Measurements from ENCODE around the gene CERS1. TPM values are rescaled to one million over a fixed set of nuclear protein-coding genes. Genes with fewer than 3 reads are reported as not detected.

The CERS1 gene
- total RNA-seq, 1 donor from 2014 or later = not detected

DNA sequence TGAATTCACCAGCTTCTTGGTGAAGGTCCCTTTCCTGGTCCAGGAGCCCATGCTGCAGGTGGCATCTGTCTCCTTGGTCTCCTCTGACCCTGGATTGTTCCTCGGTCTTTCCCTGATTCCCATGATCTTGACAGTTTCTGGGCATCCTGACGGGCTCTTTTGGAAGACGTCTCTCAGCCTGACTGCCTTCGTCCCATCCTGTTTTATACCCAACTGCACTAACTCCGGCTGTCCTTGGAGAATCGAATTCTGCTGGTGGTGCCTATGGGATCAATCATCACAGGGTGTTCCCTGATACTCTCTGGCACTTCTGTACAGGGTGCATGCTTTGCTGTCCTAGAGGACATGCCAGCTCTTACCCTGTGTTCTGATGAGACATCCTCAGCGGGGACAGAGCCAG is 19.1 kb downstream of the CERS1 start:
- intact Hi-C loops (cut with micrococcal nuclease) = no loop called here

DNA sequence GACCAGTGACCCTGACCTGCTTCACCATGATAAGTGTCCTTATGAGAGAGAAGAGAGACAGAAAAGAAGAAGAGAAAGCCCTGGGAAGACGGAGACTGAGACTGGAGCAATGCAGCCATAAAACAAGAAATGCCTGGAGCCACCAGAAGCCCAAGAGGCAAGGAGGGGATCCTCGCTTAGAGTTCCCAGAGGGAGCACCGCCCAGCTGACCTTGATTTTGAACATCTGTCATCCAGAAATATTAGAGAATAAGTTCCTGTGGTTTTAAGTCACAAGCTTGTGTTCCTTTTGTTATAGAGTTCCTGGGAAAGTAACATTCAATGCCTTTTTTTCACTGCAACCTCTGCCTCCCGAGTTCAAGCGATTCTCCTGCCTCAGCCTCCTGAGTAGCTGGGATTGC is 20.2 kb downstream of the CERS1 start:
- intact Hi-C loops (cut with micrococcal nuclease) = no loop called here

DNA sequence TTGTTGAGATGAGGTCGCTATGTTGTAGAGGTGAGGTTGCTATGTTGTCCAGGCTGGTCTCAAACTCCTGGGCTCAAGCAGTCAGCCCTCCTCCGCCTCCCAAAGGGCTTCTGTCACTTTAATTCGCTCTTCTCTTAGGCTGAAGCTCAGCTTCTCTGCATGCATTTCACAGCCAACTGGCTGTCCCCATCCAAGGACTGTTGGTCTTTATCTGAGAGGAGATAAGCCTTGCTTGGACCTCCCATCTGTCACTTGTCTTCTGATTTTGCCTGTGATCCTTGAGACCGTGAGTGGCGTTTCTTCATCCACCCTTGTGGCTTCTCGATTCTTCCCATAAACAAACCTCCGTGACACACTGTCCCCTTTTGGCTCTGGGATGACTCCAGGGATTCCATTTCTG is 24.4 kb downstream of the CERS1 start:
- intact Hi-C loops (cut with micrococcal nuclease) = no loop called here

DNA sequence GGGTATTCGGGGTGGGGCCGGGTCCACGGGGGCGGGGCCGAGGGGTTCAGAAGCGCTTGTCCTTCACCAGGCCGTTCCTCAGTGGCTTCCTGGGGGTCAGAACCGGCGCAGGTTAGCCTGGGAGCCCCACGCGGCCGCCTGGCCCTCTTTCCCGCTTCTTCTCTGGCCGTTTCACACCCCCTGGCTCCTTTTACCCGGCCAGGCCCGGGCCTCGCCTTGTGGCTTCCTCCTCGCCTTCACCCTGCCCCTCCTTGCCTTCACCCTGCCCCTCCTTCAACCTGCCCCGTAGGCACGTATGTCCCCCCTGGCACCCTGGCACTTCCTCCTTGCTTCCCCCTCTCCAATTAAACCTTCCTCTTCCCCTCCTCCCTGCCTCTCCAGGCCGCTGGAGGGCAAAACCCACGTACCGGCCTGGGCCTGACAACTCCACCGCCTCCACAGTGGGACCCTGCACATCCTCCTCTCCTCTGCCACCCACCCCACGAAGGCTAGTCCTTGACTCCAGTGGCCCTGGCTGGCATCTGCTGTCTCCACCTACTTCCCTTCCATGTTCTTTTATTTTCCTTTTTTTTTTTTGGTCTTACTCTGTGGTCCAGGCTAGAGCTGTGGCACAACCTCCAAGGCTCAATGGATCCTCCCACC is 25.3 kb downstream of the CERS1 start:
- intact Hi-C loops (cut with micrococcal nuclease) = no loop called here

DNA sequence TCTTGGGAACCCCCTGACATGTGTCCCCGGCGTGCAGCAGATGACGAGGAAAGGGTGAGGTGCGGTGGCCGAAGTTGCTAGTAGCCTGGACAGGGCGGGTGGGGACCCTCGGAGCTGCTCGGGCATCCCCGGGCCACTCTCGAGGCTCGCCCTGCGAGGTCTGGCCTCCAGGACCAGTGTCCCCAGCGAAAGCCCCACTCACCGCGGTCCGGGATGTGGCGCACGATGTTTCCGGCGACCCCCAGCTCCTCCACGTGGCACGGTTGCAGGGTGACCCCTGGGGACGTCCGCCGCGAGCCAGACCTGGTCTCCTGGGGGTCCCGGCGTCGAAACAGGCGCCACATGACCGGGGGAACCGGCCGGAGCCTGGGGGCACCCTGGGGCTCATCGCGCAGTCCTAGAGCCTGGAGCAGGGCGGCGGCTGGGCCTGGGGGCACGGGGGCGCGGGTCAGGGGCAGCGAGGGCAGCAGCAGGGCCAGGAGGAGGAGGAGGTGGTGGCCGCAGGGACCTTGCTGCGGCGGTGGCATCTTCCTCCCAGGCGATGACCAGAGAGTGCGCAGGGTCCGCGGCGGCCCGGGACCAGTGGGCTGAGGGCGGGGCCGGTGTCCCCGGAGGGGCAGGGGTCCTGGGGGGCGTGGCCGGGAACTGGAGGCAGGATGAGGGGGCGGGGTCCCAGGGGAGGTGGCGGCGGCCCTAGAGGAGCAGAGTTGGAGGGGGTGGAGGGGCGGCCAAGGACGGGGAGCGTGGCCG is 26.0 kb downstream of the CERS1 start:
- intact Hi-C loops (cut with micrococcal nuclease) = no loop called here

DNA sequence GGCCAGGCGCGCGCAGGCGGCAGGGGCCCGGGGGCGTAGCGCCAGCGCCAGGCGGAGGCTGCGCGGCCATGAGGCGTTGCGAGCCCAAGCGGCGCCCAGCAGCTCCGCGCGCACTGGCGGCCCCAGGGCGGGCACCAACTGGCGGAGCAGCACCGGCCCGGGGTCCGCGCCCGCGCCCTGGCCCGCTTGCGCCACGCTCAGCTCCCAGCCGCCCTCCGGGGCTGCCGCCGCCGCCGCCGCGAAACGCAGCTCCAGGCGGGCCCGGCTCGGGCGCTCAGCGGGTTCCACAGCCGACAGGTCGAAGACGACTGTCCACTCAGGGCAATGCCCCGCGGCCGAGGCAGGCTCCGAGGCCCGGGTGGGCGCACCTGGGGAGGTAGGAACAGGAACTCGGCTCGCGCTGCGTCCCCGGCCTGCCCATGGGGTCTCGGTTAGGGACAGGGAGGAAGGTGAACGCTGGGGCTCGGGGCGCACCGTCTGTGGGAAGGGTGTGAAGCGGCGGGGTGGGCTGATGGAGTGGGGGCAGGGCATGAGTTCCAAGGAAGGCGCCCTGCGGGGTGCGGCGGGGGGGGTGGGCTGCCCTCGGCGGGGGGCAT is 26.8 kb downstream of the CERS1 start:
- intact Hi-C loops (cut with micrococcal nuclease) = no loop called here

DNA sequence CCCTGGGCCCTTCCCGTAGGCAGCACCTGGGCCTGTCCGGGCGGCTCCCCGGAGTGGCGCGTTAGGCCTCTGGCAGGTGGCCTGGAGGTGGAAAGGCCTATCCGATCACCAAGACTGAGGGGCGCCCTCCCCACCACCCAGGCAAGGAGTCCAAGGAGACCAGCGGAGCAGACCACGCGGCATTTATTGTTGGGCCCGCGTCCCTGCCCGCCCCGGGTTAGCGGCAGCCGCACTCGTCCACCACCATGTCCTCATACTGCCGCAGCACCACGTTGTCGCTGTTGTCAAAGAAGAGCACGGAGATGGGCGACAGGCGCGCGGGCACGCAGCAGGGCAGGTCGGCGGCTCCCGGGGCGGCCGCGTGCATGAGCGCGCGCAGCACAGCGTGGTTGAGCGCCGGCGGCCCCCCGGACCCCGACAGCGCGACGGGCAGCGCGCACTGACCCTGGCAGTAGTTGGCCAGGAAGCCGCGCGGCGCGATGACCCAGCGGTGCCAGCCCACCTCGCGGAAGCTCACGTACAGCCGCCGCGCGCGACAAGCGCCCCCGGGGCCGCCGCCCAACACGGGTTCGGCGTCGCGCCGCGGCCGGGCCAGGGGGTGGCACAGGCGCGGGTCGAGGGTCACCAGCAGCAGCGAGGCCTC is 27.5 kb downstream of the CERS1 start:
- intact Hi-C loops (cut with micrococcal nuclease) = no loop called here

DNA sequence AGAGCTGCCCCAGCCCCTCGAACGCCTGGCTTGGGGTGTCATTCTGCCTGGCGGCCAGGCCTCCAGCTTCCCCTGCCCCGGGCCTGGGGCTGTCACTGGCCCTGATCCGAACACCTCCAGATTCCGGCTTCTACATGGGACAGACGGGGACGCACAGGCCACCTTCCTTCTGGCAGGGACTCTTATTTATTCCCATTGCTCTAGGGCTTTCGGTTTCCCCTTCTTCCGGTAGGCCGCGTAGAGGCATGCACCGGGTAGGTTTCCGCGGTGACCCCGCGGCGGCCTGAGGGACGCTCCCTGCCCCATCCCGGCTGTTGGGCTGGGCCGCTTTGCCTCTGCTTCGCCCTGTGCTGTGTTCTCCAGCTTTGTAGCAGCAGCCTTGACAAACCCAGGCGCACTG is 28.2 kb downstream of the CERS1 start:
- intact Hi-C loops (cut with micrococcal nuclease) = no loop called here

DNA sequence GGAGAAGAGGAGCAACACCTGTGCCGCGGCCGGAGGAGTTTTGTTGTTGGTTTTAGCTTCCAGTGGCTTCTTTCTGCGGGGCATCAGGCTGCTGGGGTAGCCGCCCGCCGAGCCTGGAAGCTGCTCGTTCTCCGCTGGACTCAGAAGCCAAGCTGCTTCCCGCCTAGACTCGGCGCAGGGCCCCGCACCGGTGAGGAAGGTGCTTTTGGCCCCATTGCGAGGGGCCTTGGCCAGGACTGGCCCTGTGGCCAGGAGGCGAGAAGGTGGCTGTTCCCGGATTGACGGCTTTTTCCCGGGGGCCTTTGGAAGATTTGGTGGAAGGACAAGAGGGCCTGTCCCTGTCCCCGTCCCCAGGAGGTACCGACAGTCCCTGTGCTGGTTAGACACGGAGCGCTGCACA is 28.8 kb downstream of the CERS1 start:
- intact Hi-C loops (cut with micrococcal nuclease) = no loop called here

DNA sequence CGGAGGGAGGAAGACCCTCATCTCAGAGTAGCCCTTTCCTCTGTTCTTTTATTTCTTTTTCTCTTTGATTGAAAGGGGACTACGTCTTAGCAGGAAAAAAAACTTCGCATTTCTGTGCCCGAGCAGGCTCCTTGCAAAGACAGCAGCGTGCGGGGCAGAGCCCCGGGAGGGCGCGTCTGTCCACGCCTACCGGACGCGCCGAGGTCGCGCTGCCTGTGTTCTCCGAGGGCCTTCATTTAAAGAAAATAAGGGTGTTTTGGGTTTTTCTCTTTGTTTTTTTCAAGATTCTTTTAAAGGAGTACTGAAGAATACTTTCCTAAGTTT is 29.2 kb downstream of the CERS1 start:
- intact Hi-C loops (cut with micrococcal nuclease) = loop anchor here (1.0 kb wide), 2 partner anchors 272 to 322 kb away; no protein-coding TSS in a partner anchor

DNA sequence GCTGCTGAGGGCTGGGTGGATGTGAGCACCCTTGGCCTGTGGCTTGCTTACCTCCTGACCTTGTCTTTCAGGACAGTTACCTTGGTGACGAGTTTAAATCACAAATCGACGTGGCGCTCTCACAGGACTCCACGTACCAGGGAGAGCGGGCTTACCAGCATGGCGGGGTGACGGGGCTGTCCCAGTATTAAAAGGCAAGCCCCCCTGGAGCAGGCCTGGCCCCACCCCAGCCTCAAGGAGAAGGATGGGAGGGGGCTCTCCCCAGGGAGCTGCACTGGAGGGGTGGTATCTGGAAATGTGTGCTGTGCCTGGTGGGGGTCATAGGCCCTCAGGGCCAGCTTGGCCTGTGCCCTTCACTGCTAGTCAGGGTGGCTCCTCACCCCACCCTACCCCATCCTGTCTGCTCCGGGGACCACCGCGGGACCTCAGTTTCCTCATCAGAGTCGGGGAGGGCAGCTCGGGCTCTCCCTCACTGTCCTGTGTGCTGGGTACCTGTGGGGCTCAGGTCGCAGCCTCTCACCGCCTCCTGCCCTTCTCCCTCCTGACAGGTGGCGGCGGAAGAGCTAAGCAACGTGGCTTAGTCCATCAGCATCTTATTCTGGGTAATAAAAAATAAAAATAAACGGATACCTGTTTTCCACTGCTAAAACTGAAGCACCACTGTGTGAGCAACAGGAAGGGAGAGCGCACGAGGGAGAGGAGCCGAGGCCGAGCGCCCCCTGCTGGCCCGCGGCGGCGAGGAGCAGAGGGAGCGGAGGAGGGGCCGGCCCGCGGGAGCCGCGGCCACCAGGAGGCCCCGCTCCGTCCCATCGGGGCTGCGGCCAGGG is 29.8 kb downstream of the CERS1 start:
- intact Hi-C loops (cut with micrococcal nuclease) = loop anchor here (1.0 kb wide), 2 partner anchors 272 to 322 kb away; no protein-coding TSS in a partner anchor

DNA sequence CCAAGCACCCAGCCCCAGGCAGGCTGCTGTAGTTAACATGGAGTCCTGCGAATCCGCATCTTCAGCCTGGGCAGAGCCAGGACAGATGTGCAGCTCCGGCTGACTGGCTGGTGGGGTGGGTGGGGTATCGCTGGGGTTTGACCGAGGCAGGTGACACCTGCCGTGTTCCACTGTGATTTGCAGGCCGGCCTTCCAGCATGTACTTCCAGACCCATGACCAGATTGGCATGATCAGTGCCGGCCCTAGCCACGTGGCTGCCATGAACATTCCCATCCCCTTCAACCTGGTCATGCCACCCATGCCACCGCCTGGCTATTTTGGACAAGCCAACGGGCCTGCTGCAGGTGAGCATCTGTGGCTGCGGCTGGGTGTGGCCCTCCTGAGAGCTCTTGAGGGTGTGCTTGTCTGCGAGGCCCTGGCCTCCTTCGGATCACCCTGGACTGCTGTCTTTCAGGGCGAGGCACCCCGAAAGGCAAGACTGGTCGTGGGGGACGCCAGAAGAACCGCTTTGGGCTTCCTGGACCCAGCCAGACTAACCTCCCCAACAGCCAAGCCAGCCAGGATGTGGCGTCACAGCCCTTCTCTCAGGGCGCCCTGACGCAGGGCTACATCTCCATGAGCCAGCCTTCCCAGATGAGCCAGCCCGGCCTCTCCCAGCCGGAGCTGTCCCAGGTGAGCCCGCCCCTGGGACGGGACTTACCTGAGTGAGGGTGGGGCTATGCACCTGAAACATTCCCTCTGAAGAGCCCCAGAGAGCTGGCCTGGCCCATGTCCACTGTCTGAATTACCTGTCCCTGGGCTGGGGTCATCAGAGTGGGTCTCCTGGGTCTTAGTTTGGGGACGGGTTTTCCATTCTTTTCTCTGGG is 30.6 kb downstream of the CERS1 start:
- intact Hi-C loops (cut with micrococcal nuclease) = no loop called here

DNA sequence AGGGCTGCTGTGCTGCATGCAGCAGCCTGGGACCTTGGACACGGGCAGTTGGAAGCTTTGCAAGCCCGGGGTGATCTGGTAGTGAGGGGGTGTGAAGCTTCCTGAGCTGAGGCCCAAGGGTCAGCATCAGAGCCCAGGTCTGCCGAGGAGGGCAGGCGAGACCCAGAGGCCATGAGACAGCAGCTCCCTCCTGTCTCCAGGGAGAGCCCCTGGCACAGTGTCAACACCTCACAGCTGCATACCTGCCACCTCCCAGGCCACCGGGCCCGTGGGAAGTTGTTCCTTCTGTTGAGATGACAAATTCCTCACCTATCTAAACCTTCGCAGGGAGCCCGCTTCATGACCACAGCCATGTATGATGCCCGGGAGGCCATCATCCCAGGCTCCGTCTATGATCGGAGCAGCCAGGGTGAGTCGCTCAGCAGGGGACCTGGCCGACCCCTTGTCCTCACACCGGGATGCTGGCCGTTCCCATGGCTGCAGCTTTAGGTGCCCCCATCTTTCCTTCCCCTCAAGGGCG is 32.1 kb downstream of the CERS1 start:
- intact Hi-C loops (cut with micrococcal nuclease) = no loop called here

DNA sequence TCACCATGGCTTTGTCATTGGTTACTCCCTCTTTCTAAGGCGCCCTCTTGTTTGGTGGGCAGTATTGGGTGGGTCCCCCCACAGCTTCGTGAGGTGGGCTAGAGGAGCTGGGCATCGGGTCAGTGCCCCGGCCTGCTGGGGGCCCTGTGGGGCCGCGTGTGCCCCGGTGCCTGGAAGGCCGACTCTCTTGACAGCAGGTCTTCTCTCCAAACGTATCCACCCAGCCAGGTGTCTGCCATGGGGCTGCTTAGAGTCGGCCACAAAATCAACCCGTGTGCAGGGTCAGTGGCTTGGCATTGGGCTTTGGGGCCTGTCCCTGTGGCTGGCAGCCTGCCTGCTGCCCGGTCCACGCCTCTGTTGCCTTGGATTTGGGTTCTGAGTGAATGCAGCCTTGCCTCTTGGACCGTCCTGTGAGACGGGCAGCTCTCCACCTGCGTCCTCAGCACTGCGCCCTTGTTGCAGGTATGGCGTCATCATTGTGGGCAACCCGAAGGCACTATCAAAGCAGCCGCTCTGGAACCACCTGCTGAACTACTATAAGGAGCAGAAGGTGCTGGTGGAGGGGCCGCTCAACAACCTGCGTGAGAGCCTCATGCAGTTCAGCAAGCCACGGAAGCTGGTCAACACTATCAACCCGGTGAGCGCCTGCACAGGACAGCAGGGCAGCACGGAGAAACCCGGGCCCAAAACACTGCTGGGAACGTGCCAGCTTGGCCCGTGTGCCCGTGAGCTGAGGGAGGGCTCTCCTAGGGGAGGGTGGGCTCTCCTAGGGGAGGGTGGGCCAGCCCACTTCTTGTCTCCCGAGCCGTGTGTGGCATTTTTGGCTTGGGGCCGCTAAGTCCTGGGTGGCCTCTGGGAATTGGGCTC is 32.7 kb downstream of the CERS1 start:
- intact Hi-C loops (cut with micrococcal nuclease) = no loop called here

DNA sequence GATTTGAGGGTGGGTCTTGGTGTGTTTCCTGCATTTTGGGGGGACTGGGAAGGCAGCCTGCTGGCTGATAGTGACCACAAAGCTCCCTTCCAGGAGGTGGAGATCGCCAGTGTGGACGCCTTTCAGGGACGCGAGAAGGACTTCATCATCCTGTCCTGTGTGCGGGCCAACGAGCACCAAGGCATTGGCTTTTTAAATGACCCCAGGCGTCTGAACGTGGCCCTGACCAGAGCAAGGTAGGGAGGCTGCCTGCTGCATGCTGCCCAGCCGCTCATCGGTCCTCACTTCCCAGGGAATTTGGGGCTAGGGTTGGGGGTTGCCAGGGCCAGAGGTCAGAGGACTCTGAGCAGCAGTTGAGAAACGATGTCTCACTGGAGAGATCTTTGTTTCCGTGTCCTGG is 34.0 kb downstream of the CERS1 start:
- intact Hi-C loops (cut with micrococcal nuclease) = no loop called here

DNA sequence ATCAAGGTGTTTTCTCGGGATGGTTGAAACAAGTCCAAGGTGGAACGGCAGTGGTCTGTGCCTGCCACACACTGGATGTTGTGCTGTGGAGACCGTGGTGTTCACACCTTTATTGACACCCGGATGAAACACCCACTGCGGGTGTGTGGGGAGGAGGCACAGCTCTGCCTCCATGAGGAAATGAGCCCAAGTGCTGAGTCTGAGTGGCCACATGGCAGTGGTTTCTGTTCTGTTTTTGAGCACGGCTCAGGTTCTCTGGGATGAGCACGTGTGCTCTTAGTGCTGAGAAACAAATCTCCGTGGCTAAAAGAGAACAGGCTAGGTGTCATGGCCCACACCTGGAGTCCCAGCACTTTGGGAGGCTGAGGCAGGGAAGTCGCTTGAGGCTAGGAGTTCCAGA is 34.7 kb downstream of the CERS1 start:
- intact Hi-C loops (cut with micrococcal nuclease) = no loop called here

DNA sequence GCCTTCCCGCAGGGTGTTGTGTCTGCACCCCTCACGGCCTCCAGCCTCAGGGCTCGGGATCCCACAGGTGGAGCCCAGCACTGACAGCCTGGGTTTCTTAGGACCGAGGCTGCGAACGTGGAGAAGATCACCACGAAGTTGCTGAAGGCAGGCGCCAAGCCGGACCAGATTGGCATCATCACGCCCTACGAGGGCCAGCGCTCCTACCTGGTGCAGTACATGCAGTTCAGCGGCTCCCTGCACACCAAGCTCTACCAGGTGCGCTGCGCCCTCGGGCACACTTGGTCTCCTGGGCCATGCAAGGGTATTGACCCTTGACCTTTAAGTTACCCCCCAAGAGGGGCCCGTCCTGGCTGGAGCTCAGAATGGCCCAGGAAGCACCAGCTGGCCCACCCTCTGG is 35.2 kb downstream of the CERS1 start:
- intact Hi-C loops (cut with micrococcal nuclease) = no loop called here

DNA sequence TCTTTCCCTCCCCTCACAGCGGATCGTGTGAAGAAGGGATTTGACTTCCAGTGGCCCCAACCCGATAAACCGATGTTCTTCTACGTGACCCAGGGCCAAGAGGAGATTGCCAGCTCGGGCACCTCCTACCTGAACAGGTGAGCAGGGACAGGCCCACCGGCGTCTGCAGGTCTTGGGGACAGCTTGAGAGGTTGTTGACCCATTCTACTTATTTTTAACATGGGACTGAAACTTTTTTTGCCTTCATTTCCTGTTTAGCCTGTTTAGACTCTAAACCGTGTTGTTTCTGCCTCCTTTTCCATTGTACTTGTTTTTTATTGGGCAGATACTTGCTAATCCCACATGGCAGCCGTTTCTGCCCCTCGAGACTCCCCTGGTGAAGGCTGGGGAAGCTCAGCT is 35.7 kb downstream of the CERS1 start:
- intact Hi-C loops (cut with micrococcal nuclease) = no loop called here

DNA sequence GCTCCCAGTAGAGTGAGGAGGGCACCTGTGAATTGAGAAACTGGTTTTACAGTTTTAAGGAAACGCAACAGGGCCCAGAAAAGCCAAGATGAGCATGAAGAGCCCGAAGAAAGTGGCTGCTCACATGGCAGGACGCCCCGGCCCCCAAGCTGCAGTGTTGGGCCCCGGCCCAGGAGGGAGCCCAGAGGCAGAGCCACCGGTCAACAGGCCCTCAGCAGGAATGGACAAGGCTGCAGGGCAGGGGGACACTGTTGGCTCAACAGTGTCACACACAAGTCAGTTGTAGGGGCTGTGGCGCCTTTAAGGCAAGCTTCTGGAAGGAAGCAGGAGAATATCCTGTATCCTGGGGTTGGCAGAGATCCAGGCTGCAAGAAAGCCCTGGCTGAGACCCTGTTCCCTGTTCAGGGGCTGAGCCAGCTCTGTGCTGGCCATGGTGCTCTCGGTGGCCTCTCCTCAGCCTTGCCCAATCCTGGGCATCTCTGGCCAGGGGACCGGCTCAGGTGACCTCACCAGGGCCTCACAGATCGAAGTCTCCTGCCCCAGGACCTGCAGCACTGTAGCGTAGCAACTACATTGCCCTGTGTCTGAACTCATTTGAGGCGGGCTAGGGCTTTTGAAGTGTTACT is 36.2 kb downstream of the CERS1 start:
- intact Hi-C loops (cut with micrococcal nuclease) = no loop called here
